GM21576 (cell line): ENCODE results near the gene RAB39B.
"Not testable (repeated sequence)": the region's sequence is repeated elsewhere in the genome, so short reads cannot be mapped to it uniquely, and the experiment has no call there.

ENCODE experiments used
- ATAC-seq: cut with Tn5 transposase; IDR thresholded peaks from one replicate; pipeline ENCODE4 v1.9.1; 2021; ENCODE audit warnings: mild to moderate bottlenecking, moderate library complexity; ENCODE audit not compliant: unreplicated experiment

Gene RAB39B, protein sequence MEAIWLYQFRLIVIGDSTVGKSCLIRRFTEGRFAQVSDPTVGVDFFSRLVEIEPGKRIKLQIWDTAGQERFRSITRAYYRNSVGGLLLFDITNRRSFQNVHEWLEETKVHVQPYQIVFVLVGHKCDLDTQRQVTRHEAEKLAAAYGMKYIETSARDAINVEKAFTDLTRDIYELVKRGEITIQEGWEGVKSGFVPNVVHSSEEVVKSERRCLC

DNA sequence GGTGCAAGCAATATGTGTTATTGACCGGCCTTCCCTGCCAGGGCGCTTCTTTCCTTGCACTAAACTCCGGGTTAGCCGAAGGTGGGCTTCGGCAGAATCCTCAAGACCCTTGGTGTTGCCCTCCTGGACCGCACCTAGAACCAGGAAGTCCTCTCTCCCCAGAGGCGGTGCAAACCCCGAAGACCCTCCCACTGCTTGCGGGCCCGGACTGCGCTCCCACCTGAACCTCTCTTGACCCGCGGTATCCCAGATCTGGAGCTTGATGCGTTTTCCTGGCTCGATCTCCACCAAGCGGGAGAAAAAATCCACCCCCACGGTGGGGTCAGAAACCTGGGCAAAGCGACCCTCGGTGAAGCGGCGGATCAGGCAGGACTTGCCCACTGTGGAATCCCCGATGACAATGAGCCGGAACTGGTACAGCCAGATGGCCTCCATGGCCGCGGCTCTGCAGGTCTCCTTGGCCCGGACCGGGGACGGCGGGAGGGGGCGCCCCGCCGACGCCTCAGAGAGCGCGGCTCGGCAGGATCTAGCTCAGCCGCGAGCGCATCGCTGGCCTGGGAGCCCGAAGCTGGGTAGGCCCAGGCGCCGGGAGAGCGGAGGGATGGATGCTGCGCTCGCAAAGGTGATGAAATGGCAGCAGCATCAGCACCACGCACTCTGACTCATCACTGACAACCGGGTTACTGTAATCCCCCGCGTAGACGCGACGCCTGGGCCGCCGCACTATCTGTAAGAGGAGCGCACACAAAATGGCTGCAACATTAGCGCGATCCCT is at the start of gene RAB39B:
TSS of gene RAB39B (minus strand) at position 638 of the 775 bp plus-strand sequence. CDS start at position 435, 203 bp downstream.
- ATAC-seq = peak; percentile 89

DNA sequence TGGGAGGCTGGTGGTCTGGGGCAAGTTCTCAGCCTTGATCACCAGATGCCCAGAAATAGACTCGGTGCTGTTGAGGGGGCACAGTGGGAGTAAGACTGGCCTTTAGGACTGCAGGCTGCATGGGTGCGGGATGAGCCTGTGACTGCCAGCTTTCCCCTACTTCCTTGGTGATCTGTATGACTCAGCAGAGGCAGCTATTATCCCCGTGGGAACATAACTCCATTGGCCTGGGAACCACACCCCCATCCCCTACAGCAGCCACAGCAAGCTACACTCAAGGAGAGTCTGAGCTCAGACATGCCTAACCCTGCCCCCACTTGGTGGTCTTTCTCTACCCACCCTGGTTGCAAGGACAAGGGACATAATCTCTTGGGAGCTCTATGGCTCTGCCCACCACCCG is 49.5 kb upstream of the RAB39B start:
- no peak for ATAC-seq

DNA sequence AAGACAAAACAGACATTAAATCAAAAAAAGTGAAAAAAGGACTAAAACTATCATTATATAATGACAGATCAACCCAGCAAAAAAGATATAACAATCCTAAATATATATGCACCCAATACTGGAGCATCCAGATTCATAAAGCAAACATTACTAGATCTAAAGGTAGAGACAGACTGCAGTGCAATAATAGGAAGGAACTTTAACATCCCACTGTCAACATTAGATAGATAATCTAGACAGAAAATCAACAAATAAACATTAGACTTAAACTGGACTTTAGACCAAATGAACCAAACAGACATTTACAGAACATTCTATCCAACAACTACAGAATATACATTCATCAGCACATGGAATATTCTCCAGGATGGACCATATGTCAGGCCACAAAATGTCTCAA is 29.5 kb upstream of the RAB39B start:
- ATAC-seq = no peak

DNA sequence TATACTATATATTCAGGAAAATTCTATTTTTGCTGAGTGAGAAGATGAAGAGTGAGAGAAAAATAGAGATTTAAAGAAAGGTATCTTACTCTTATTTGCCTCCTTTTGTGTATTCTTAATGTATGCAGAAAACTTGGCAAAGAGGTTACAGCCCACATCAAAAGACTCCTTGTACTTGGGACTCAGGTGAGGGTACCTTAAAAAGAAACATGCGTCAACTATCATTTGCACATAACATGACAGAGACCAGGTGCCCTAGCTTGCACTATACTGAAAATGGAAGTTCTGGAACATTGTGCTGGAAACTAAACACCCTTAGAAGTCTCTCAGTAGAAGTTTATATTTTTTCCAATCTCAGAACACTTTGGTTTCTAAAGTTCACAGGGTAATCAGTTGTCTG is 15.6 kb upstream of the RAB39B start:
- no peak for ATAC-seq

DNA sequence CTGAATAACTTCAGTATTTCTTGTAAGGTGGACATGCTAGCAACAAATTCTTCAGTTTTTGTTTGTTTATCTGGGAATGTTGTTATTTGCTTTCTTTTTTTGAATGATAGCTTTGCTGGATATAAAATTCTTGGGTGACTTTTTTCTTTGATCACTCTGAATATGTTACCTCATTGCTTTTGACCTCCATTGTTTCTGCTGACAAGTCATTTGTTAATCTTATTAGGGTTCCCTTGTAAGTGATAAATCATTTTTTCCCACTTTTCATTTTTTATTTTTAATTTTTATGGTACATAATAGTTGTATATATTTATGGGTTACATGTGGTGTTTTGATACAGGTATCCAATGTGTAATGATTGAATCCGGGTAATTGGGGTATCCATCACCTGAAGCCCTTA is 6.7 kb upstream of the RAB39B start:
- no peak for ATAC-seq

DNA sequence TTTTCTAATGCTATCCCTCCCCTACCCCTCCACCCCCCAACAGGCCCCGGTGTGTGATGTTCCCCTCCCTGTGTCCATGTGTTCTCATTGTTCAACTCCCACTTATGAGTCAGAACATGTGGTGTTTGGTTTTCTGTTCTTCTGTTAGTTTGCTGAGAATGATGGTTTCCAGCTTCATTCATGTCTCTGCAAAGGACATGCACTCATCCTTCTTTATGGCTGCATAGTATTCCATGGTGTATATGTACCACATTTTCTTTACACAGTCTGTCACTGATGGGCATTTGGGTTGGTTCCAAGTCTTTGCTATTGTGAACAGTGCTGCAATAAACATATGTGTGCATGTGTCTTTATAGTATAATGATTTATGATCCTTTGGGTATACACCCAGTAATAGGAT is 3.7 kb upstream of the RAB39B start:
- ATAC-seq = not testable (repeated sequence)

DNA sequence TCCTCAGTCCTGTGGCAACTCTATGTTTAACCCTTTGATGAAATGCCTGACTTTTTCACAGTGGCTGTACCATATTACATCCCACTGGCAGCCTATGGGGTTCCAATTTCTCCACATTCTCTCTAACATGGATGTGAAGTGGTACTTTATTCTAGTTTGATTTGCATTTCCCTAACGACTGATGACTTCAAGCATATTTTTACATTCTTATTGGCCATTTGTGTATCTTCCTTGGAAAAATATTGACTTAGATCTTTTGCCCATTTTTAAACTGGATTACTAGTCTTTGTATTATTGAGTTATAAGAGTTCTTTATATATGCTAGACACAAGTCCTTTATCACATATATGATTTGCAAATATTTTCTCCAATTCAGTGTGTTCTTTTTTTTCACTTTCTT is 2.1 kb upstream of the RAB39B start:
- ATAC-seq = no peak

DNA sequence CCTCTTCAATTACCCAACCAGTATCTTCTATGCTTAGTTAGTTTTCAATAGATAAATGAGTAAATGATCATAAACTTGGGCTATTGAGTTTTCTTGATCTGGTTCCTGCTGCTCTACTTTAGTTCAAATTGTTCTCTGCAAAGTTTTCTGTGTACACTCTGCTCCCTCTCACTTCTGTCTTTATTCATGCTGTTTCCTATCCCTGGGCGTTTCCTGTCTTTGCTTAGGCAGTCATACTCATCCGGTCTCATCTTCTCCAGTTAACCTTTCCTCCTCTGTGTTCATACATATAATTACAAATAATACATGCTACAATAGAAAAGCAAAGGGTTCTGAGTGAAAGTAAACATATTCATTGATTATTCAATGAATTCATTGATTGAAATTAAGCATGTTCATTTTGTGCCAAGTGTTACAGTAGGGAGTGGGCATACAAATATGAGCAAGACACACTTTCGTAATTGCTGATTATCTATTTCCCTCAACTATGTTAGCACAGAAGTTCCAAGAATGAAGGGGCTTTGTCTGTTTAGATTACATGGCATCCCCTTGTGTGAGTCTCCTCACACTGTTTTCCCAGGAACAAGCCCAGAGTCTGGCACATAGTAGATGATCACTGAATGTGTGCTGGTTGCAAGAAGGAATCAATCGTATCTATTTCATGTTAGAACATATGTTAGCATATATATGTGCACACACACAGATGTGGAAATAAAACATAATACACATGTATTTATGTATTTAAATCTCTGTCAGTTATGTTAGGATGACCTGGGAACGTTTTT is 1.1 kb downstream of the RAB39B start:
- no peak for ATAC-seq

DNA sequence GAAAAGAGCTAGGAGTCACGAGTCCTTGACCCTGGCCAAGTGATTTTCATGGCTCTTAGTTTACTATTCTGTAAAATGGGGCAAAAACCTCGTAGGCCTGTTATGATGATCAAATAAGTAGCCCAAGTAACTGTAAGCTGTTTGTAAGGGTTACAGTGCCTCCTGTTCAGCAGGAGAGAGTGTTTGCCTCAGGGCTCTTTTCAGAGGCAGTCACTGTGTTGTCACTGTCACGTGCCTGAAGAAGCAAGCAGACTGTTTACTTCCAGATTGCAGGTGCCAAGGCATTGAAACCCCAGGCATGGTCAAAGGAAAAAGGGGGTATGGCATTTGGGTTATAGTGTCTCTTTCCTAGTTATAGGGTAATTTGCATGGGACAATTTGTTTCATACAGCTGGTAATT is 4.5 kb downstream of the RAB39B start:
- ATAC-seq = no peak

DNA sequence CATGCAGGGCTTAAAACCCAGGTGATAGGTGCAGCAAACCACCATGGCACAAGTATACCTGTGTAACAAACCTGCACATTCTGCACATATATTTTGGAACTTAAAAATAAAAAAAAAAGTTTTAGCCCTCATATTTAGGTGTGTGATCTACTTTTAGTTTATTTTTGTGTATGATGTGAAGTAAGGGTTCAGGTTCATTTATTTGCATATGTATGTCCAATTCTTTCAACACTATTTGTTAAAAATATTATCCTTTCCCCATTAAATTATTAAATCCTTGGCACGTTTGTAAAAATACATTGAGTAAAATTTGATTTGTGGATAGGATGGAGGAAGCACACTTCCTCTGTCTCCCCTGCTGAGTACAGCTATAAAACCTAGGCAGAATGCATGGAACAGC is 12.9 kb downstream of the RAB39B start:
- ATAC-seq = no peak

DNA sequence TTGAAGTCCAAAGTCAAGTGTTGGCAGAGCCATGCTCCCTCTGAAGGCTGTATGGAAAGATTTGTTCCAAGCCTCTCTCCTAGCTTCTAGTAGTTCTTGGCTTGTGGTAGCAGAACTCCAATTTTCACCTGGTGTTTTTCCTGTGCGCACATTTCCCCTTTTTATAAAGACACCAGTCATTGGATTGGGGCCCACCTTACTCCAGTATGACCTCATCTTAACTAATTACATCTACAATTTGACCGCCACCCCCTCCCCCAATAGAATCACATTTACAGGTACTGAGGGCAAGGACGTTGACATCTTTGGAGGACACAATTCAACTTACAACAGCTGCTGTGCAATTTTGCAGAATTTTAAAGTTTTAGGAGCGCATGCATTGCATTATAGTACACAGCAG is 16.8 kb downstream of the RAB39B start:
- ATAC-seq = no peak

DNA sequence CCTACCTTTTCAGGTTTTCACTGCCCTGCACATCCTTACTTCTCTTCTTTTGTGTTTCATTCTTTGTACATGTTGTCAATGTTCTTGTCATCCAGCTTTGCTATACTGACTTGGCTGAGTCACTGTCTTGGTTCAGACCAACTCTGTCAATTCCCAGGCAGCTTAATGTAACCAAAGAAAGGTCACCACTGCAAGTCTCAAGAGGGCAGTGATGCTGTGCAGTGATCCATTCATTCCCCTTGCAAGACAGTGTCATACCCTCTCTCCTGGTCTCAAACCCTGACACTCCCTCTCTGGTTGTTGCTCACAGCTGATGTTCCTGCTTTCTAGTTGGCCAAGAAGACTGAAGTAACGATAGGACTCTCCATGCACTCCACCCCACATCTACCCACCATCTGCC is 17.5 kb downstream of the RAB39B start:
- no peak for ATAC-seq

DNA sequence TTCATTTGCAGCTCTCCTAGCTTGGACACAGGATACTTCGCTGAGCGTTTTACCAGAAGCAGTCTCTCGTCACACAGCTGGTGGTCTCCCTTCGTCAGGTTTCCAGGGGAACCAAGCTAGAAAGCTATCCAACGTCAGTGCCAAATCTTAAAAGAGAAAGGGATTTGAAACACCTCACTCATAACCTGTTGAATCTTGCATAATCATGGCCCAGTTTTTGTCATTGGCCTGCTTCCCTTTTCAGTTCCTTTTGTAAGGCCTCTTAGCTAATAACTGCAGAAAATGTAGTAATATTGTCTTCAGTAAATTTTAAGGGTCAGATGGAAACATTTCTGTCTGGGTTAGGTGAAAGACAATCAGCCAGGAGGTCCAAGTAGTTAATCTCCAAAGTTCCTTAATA is 22.0 kb downstream of the RAB39B start:
- no peak for ATAC-seq

DNA sequence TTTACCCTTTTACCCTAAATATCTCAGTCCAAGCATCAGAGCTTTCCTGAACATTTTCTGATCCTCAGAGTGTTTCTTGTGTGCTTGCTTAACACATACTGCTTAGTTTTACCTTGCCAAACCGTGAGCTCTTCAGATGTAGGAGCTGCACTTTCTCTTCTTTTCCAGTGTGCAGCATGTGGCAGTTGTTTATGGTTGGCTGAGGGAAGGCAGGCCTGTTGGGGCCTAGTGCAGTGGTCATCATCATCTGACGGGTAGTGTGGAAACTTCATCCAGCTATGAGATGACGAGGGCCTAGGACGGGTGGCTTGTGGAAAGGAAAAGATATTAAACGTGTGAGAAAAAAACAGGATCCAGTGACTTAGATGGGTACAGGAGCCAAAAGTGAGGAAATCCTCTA is 26.6 kb downstream of the RAB39B start:
- no peak for ATAC-seq

DNA sequence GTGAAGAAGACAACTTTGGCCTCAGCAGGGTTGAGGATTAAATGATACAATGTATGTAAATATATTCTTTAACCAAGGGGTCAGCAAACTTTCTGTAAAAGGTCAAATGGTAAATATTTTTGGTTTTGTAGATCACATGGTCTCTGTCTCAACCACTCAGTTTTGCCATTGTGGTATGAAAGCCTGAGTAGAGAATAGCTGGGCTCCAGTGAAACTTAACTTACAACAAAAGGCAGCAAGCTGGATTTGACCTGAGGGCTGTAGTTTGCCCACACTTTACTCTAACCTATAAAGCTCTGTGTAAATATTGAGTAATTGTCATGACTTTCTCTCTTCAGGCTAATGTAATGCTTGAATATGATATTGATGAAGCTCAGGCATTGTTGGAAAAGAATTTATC is 28.4 kb downstream of the RAB39B start:
- ATAC-seq = no peak

DNA sequence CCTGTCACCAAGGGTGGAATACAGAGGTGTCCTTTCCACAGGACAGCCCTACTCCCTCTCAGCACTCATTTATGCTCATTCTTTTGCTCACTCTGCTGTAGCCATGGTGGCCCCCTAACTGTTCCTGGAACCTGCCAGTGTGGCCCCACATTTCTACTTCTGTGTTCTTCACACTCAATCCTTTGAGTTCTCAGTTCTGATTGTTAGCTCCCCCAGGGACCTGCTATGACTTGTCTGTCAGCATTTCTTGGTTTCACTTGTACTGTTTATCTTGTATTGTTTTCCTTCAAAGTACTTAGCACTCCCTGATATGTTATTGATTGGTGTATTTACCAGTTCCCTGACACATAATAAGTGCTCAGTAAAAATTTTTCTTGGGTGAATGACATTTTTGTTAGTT is 33.1 kb downstream of the RAB39B start:
- peak; percentile 93 for ATAC-seq

DNA sequence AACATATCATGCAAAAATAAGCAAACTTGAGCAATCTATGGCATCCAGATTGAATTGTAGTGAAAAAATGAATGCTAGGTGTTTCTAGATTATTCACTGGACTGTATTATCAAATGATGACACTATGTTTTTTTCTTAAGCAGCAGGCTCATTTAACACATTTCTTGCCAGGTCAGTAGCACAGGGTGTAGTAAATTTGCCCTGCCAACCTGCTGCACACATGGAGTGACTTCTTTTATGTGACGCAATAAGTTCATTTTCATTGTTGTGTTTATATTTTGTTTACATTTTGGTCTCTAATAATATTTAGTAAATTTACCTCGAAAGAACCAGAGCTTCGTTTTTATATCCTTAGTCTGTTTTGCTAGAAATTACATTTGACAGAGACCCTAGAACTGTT is 38.5 kb downstream of the RAB39B start:
- ATAC-seq = no peak

DNA sequence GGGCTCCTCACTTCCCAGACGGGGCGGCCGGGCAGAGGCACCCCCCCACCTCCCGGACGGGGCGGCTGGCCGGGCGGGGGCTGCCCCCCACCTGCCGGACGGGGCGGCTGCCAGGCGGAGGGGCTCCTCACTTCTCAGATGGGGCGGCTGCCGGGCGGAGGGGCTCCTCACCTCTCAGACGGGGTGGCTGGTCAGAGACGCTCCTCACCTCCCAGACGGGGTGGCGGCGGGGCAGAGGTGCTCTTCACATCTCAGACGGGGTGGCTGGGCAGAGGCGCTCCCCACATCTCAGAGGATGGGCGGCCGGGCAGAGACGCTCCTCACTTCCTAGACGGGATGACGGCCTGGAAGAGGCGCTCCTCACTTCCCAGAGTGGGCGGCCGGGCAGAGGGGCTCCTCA is 40.5 kb downstream of the RAB39B start:
- ATAC-seq = not testable (repeated sequence)

DNA sequence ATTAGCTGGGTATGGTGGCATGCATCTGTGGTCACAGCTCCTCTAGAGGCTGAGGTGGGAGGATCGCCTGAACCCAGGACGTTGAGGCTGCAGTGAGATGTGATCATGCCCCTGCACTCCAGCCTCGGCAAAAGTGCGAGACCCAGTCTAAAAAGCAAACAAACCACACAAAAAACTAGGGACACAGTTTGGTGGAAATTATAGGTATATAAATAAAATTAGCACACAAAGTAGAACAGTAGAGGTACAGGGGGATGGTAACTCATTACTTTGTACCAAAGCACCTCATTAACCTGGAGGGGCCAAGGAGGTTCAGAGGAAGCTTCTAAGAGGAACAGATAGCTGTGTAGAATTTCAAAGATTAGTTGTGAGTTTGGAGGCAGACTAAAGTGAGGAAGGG is 42.9 kb downstream of the RAB39B start:
- no peak for ATAC-seq

DNA sequence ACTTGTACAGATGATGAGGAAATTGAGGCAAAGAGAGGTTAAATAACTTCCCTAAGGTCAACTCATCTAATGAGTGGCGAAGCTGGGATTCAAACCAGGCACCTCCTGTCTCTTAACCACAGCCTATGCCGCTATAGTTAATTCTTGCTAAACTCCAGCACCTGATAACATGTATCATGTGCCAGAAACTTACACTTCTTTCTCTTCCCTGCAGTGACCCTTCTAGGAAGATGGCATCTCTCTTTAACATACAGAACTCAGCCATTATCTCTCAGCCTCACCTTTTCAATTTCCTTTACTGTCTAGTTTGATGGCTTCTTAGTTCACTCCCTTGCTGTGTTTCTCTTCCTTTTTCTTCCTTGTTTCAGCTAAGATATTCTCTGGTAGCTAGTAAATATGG is 45.5 kb downstream of the RAB39B start:
- ATAC-seq = no peak

DNA sequence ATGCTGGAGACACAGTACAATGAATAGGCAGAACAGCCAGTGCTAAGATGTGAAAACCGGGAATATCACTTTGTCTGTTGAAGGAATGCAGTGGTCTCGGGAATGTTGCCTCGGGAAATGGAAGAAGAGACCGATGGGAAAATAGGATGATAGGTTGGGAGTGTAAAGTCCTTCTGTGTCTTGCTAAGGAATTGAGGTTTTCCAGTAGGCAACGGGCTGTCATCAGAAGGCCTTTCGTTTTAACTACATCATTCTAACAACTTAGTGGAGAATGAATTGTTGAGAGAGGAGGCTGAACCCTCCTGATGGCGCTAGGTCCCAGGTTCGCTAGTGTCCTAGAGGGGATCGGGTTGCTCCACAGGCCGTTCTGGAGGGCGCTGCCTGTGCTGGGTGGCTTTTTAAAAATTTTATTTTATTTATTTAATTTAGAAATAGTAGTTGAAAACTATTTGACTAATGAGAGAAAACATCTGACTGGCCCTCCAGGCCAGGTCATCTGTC is 47.3 kb downstream of the RAB39B start:
- no peak for ATAC-seq
